NT2/D1 (cell line): Measurements from ENCODE around the gene RPGRIP1.

Source experiments
- DNase-seq: peaks from one replicate; pipeline ENCODE4 v3.0.0-alpha.2; 2011; ENCODE audit warnings: low read depth, low spot score
- H3K27me3 ChIP-seq: 2 replicates; pipeline ENCODE4 v1.6.0; 2011; ENCODE audit warnings: mild to moderate bottlenecking; ENCODE audit not compliant: insufficient read length, insufficient read depth
- H3K36me3 ChIP-seq: 2 replicates; pipeline ENCODE4 v1.6.1; 2011; ENCODE audit warnings: mild to moderate bottlenecking, low read length, mixed read lengths; ENCODE audit not compliant: insufficient read depth, insufficient read length
- H3K4me1 ChIP-seq: 2 replicates; pipeline ENCODE4 v1.5.1; 2011; ENCODE audit not compliant: insufficient read depth, insufficient read length
- H3K4me3 ChIP-seq: 2 replicates; pipeline ENCODE4 v1.5.1; 2011; ENCODE audit warnings: low read depth; ENCODE audit not compliant: insufficient read length
- H3K9ac ChIP-seq: 2 replicates; pipeline ENCODE4 v1.6.0; 2011; ENCODE audit warnings: low read depth; ENCODE audit not compliant: insufficient read length
- H3K9me3 ChIP-seq: 2 replicates; pipeline ENCODE4 v1.5.1; 2011; ENCODE audit warnings: mild to moderate bottlenecking, low read length; ENCODE audit not compliant: insufficient read depth
- SUZ12 ChIP-seq: IDR thresholded peaks from 2 replicates; pipeline ENCODE4 v1.6.1; 2011; ENCODE audit not compliant: insufficient read length, insufficient read depth; ENCODE audit errors: extremely low read depth
- YY1 ChIP-seq: IDR thresholded peaks from 2 replicates; pipeline ENCODE4 v1.6.1; 2011; ENCODE audit not compliant: insufficient read length, insufficient read depth
- ZNF274 ChIP-seq: IDR thresholded peaks from 2 replicates; pipeline ENCODE4 v1.6.1; 2011; ENCODE audit warnings: mild to moderate bottlenecking, low read depth, low read length

The RPGRIP1 gene

DNA sequence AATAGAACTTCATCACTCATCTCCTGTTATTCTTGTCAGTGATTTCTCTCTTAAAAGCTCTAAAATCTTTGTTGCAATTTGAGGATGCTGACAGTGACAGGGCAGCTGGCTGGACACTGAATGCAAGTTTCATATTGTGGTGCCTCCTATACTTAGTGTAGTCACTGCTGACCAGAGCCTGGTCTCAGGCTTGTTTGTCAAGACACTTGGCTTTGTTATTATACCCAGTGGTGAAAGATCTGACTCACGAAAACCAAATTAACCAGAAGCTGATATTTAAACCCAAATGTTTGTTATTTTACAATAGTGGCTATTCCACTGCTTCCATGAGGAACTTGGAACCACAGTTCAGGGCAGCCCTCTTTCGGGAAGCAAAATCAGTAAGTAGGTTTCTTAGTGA, 42.8 kb downstream of the RPGRIP1 start:
- Histone ChIP-seq H3K9me3 (no peaks in the 10 kb centered on the region), H3K36me3 (no peaks in the 10 kb centered on the region), H3K4me1 (peaks cover 3% of the 10 kb centered on the region), H3K9ac (no peak overlapping the region), H3K4me3 (no peak overlapping the region), H3K27me3 (no peaks in the 10 kb centered on the region)
- no peak for DNase-seq
- TF ChIP-seq SUZ12 (no peak), YY1 (no peak), ZNF274 (no peak)

GRCh38 chr14:21326972-21327371, 47.1 kb downstream of the RPGRIP1 start:
- Histone ChIP-seq H3K27me3 (no peaks in the 10 kb centered on the region), H3K9ac (no peak overlapping the region), H3K4me1 (no peaks in the 10 kb centered on the region), H3K9me3 (no peaks in the 10 kb centered on the region), H3K4me3 (no peak overlapping the region), H3K36me3 (no peaks in the 10 kb centered on the region)
- TF ChIP-seq YY1 (no peak), ZNF274 (no peak), SUZ12 (no peak)
- DNase-seq = no peak
